GM12878 (cell line): ENCODE results near the gene MRPL36.

Experiments used
- CBFB ChIP-seq: IDR thresholded peaks from 2 replicates; pipeline ENCODE4 v1.6.1; 2016; ENCODE audit warnings: antibody characterized with exemption, low read depth
- EZH2 ChIP-seq: IDR thresholded peaks from 2 replicates; pipeline ENCODE4 v1.6.1; 2012; ENCODE audit warnings: low read depth, mild to moderate bottlenecking, control low read depth, inconsistent platforms, low read length, borderline replicate concordance; ENCODE audit not compliant: control insufficient read depth
- MXI1 ChIP-seq: fragments of 150-350 bp; IDR thresholded peaks from 2 replicates; pipeline ENCODE4 v1.6.1; 2011; ENCODE audit warnings: low read depth, mild to moderate bottlenecking, inconsistent platforms, low read length, improper control_type of control experiment
- TF ChIP-seq, protein P1 (sequence below), 3 experiments: IDR thresholded peaks in 2 of 3; conservative IDR thresholded peaks in 1 of 3; 2 replicates each; pipeline ENCODE4 v1.5.1; 2011; ENCODE audit warnings: low read depth in 3 of 3, low read length in 3 of 3, mild to moderate bottlenecking in 3 of 3, control low read depth in 2 of 3, moderate library complexity in 2 of 3, inconsistent platforms in 1 of 3, mixed read lengths in 1 of 3; ENCODE audit not compliant: control insufficient read depth in 2 of 3, insufficient read depth in 1 of 3; ENCODE audit errors: extremely low read depth in 1 of 3

DNA sequence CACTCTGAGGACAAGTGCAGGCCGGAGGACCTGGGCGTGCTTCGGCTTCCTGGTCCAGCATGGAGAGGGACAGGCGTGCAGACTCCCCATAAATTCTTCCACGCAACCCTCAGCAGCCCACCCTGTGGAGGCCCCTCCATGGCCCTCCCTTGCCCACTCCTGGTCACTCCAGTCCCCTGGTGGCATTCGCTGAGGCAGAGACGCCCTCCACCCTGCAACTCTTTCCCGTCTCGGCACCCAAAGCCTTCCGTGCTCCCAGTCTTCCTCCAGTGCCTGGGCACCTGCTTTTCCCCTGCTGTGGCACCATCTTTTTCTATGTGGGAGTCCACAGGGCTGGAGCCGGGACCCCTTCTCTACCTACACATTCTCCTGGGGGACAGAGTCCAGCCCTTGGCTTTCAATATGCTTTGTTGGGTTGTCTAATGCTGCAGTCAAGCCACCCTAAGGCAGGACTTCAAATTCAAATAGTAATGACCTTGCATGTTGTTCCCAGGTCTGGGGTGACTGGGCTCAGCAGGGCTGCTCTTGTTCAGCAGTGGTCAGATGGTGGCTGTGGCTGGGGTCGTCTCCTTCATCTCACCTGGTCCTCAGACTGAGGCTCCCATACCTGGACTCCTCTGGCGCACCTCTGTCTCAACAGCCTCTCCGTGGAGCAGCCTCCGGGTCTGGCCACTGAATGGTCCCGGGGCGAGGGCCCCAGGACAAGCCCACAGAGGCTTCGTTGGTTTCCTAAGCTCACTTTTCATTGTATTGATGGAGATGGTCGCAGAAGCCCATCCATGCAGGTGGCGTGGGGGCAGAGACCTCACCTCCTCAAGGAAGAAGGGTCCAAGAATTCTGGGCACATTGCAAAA, 15.2 kb downstream of the MRPL36 start:
- TF ChIP-seq CBFB (no peak), MXI1 (no peak), EZH2 (no peak)
- TF ChIP-seq, protein P1, sequence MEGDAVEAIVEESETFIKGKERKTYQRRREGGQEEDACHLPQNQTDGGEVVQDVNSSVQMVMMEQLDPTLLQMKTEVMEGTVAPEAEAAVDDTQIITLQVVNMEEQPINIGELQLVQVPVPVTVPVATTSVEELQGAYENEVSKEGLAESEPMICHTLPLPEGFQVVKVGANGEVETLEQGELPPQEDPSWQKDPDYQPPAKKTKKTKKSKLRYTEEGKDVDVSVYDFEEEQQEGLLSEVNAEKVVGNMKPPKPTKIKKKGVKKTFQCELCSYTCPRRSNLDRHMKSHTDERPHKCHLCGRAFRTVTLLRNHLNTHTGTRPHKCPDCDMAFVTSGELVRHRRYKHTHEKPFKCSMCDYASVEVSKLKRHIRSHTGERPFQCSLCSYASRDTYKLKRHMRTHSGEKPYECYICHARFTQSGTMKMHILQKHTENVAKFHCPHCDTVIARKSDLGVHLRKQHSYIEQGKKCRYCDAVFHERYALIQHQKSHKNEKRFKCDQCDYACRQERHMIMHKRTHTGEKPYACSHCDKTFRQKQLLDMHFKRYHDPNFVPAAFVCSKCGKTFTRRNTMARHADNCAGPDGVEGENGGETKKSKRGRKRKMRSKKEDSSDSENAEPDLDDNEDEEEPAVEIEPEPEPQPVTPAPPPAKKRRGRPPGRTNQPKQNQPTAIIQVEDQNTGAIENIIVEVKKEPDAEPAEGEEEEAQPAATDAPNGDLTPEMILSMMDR (IDR thresholded peaks at IDR 0.05 in 2 of 3, conservative IDR thresholded peaks at IDR 0.05 in 1 of 3; ENCODE audit: control insufficient read depth in 2 of 3, extremely low read depth in 1 of 3, insufficient read depth in 1 of 3, low read depth in 3 of 3, low read length in 3 of 3) = no peak
